DOHH2 (cell line): ENCODE results near the gene ACSM4.

Experiments used
- H3F3A ChIP-seq: fragments of 200-600 bp; sonication (generic), shearing (Covaris generic); 2 replicates; pipeline ENCODE4 v1.6.0; 2016; ENCODE audit warnings: antibody characterized with exemption, mild to moderate bottlenecking; ENCODE audit not compliant: control insufficient read depth, insufficient read depth
- H3K27ac ChIP-seq: fragments of 200-600 bp; sonication (generic); 2 replicates; pipeline ENCODE4 v1.5.1; 2014; ENCODE audit warnings: low read depth, mild to moderate bottlenecking, low read length, moderate library complexity
- H3K27me3 ChIP-seq: fragments of 200-600 bp; sonication (generic); 2 replicates; pipeline ENCODE4 v1.6.1; 2014; ENCODE audit warnings: mild to moderate bottlenecking, low read length, mixed read lengths; ENCODE audit not compliant: control insufficient read depth
- H3K36me3 ChIP-seq: fragments of 200-600 bp; sonication (generic); 2 replicates; pipeline ENCODE4 v1.6.1; 2014; ENCODE audit warnings: mild to moderate bottlenecking, low read length, moderate library complexity, mixed read lengths; ENCODE audit not compliant: control insufficient read depth
- H3K4me1 ChIP-seq: fragments of 200-600 bp; sonication (generic); 2 replicates; pipeline ENCODE4 v1.6.1; 2014; ENCODE audit warnings: mild to moderate bottlenecking, low read length, mixed read lengths; ENCODE audit not compliant: control insufficient read depth
- H3K4me2 ChIP-seq: fragments of 200-600 bp; sonication (generic); 2 replicates; pipeline ENCODE4 v1.6.0; 2014; ENCODE audit warnings: mild to moderate bottlenecking, low read length, moderate library complexity
- H3K4me3 ChIP-seq: fragments of 200-600 bp; sonication (generic); 2 replicates; pipeline ENCODE4 v1.5.1; 2014; ENCODE audit warnings: mild to moderate bottlenecking, low read length, mixed read lengths
- H3K79me2 ChIP-seq: fragments of 200-600 bp; sonication (generic); 2 replicates; pipeline ENCODE4 v1.6.1; 2014; ENCODE audit warnings: mild to moderate bottlenecking, low read length, mixed read lengths; ENCODE audit not compliant: control insufficient read depth
- H3K9me2 ChIP-seq: fragments of 200-600 bp; sonication (generic); replicated peaks from 2 replicates; pipeline ENCODE4 v1.6.1; 2014; ENCODE audit warnings: mild to moderate bottlenecking, low read length, mixed read lengths; ENCODE audit not compliant: control insufficient read depth
- H3K9me3 ChIP-seq: fragments of 200-600 bp; sonication (generic); 2 replicates; pipeline ENCODE4 v1.6.1; 2014; ENCODE audit warnings: antibody characterized with exemption, low read length, mixed read lengths; ENCODE audit not compliant: control insufficient read depth, insufficient read depth
- H4K20me1 ChIP-seq: fragments of 200-600 bp; sonication (generic); 2 replicates; pipeline ENCODE4 v1.6.0; 2014; ENCODE audit warnings: low read depth, mild to moderate bottlenecking, antibody characterized with exemption, low read length, moderate library complexity; ENCODE audit not compliant: control insufficient read depth, insufficient read depth
- EZH2phosphoT487 ChIP-seq: fragments of 200-600 bp; sonication (generic); IDR thresholded peaks from 2 replicates; pipeline ENCODE4 v1.6.1; 2017; ENCODE audit warnings: borderline replicate concordance, mild to moderate bottlenecking, antibody characterized with exemption, low read length, moderate library complexity, mixed read lengths
- TF ChIP-seq, protein P1 (sequence below): fragments of 200-600 bp; sonication (generic); IDR thresholded peaks from one replicate; pipeline ENCODE4 v1.5.1; 2014; ENCODE audit warnings: antibody characterized with exemption, mild to moderate bottlenecking, low read depth, low read length; ENCODE audit not compliant: poor library complexity, severe bottlenecking

The ACSM4 gene

DNA sequence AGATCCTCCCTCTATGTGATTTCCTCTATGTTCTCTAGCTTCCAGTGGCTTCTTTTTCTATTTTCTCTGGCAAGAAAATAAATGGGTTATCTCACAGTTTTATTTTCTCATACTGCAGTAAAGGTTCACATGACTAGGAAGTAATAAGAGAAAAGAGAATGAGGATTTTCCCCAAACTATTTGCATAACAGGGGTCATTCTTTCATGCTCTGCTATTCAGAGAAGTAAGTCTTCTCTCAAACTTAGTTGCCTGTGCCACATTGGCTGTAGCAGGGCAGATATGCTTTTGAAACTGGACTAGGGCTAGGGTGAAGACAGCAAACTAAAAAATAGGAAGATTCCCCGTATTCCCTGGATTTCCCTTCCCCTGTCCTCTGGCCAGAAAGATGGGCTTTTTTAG is 57.4 kb downstream of the ACSM4 start:
- no peaks in the 10 kb centered on the region for H3K4me1 ChIP-seq
- H4K20me1 ChIP-seq, result no peaks in the 10 kb centered on the region
- H3K4me2 ChIP-seq, result no peak overlapping the region
- no peak overlapping the region for H3K27ac ChIP-seq
- H3K36me3 ChIP-seq, result no peaks in the 10 kb centered on the region
- H3F3A ChIP-seq, result no peaks in the 10 kb centered on the region
- no peak overlapping the region for H3K4me3 ChIP-seq
- TF ChIP-seq, protein P1, sequence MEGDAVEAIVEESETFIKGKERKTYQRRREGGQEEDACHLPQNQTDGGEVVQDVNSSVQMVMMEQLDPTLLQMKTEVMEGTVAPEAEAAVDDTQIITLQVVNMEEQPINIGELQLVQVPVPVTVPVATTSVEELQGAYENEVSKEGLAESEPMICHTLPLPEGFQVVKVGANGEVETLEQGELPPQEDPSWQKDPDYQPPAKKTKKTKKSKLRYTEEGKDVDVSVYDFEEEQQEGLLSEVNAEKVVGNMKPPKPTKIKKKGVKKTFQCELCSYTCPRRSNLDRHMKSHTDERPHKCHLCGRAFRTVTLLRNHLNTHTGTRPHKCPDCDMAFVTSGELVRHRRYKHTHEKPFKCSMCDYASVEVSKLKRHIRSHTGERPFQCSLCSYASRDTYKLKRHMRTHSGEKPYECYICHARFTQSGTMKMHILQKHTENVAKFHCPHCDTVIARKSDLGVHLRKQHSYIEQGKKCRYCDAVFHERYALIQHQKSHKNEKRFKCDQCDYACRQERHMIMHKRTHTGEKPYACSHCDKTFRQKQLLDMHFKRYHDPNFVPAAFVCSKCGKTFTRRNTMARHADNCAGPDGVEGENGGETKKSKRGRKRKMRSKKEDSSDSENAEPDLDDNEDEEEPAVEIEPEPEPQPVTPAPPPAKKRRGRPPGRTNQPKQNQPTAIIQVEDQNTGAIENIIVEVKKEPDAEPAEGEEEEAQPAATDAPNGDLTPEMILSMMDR, result no peak
- TF ChIP-seq EZH2phosphoT487, result no peak
- no peaks in the 10 kb centered on the region; the same call in 1 of the 2 replicates for H3K27me3 ChIP-seq
- H3K9me3 ChIP-seq, result no peaks in the 10 kb centered on the region
- H3K9me2 ChIP-seq, result no peaks in the 10 kb centered on the region
- H3K79me2 ChIP-seq, result no peaks in the 10 kb centered on the region

DNA sequence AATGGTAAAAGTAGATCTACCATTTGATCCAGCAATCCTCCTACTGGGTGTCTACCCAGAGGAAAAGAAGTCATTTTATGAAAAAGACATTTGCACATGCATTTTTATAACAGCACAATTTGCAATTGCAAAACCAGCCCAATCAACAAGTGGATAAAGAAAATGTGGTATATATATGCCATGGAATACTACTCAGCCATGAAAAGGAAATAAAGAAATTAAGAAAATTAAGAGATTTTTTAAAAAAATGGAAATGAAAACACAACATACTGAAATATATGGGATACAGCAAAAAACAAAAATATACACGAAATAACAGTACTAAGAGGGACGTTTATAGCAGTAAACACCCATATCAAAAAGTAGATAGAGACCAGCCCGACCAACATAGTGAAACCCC is 58.9 kb downstream of the ACSM4 start:
- H3K4me3 ChIP-seq, result no peak overlapping the region
- no peaks in the 10 kb centered on the region for H3K4me1 ChIP-seq
- no peak overlapping the region for H3K27ac ChIP-seq
- no peaks in the 10 kb centered on the region for H3K9me2 ChIP-seq
- no peaks in the 10 kb centered on the region for H4K20me1 ChIP-seq
- H3K36me3 ChIP-seq, result no peaks in the 10 kb centered on the region
- TF ChIP-seq, protein P1, result no peak
- no peak for TF ChIP-seq EZH2phosphoT487
- no peaks in the 10 kb centered on the region for H3K27me3 ChIP-seq
- H3K79me2 ChIP-seq, result no peaks in the 10 kb centered on the region
- no peak overlapping the region for H3K4me2 ChIP-seq
- no peaks in the 10 kb centered on the region for H3K9me3 ChIP-seq
- no peaks in the 10 kb centered on the region for H3F3A ChIP-seq

DNA sequence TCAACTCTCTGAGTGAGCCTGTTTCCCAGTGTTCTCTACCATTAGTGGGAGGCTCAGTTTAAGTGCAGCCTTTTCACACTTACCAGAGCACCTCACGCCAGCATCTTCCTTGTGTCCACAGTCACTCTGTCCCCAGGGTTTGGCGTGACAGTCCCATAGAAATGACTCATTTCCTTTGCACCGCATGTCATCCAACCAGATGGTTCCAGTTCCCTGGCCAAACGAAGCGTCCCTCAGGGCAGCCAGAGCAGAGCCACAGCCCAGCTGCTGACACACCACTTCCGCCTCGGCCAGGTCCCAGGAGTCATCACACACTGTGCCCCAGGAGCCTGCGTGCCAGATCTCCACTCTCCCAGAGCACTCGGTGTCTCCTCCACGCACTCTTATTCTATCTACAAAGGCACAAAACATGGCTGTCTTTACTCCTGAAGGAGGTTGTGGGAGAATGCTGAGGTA is 65.4 kb downstream of the ACSM4 start:
- Histone ChIP-seq H3K4me3 (no peak overlapping the region), H3K27ac (no peak overlapping the region), H3K9me2 (no peaks in the 10 kb centered on the region), H3K9me3 (no peaks in the 10 kb centered on the region), H3K79me2 (no peaks in the 10 kb centered on the region), H3F3A (no peaks in the 10 kb centered on the region), H3K4me2 (no peak overlapping the region), H3K36me3 (no peaks in the 10 kb centered on the region), H4K20me1 (no peaks in the 10 kb centered on the region), H3K4me1 (no peaks in the 10 kb centered on the region), H3K27me3 (no peaks in the 10 kb centered on the region)
- no peak for TF ChIP-seq EZH2phosphoT487
- TF ChIP-seq, protein P1, result no peak
